Panc1 (cell line): Measurements from ENCODE around the gene CCDC80.

Experiments used
- POLR2AphosphoS5 ChIP-seq: IDR thresholded peaks from 2 replicates; pipeline ENCODE4 v1.6.1; 2012; ENCODE audit warnings: mild to moderate bottlenecking, low read depth, low read length, moderate library complexity
- SIN3A ChIP-seq: IDR thresholded peaks from 2 replicates; pipeline ENCODE4 v1.6.1; 2012; ENCODE audit warnings: low read depth, mild to moderate bottlenecking, low read length, moderate library complexity, borderline replicate concordance; ENCODE audit not compliant: insufficient read depth
- TF ChIP-seq, protein P1 (sequence below), 2 experiments: IDR thresholded peaks; 2 replicates each; pipeline ENCODE4 v1.6.1; 2011 to 2012; ENCODE audit warnings: low read depth in 2 of 2, control low read depth in 1 of 2, low read length in 1 of 2, mild to moderate bottlenecking in 1 of 2, moderate library complexity in 1 of 2; ENCODE audit not compliant: insufficient read depth in 1 of 2
- TF ChIP-seq, protein P2 (sequence below): fragments of 450-650 bp; IDR thresholded peaks from 2 replicates; pipeline ENCODE4 v1.5.1; 2017; ENCODE audit warnings: mild to moderate bottlenecking

DNA sequence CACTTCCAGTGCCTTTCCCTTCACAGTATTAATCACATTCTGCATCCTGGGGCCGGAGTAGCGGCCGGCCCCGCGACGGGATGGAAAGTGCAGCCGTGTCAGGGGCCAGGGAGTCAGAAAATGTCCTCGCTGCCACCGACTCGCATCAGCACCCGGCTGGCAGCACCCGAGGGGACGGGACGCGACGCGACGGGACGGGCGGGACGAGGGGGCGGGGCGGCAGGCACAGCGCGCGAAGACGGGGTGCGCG lies 79.5 kb downstream of the CCDC80 start:
- TF ChIP-seq, protein P1, sequence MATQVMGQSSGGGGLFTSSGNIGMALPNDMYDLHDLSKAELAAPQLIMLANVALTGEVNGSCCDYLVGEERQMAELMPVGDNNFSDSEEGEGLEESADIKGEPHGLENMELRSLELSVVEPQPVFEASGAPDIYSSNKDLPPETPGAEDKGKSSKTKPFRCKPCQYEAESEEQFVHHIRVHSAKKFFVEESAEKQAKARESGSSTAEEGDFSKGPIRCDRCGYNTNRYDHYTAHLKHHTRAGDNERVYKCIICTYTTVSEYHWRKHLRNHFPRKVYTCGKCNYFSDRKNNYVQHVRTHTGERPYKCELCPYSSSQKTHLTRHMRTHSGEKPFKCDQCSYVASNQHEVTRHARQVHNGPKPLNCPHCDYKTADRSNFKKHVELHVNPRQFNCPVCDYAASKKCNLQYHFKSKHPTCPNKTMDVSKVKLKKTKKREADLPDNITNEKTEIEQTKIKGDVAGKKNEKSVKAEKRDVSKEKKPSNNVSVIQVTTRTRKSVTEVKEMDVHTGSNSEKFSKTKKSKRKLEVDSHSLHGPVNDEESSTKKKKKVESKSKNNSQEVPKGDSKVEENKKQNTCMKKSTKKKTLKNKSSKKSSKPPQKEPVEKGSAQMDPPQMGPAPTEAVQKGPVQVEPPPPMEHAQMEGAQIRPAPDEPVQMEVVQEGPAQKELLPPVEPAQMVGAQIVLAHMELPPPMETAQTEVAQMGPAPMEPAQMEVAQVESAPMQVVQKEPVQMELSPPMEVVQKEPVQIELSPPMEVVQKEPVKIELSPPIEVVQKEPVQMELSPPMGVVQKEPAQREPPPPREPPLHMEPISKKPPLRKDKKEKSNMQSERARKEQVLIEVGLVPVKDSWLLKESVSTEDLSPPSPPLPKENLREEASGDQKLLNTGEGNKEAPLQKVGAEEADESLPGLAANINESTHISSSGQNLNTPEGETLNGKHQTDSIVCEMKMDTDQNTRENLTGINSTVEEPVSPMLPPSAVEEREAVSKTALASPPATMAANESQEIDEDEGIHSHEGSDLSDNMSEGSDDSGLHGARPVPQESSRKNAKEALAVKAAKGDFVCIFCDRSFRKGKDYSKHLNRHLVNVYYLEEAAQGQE (IDR thresholded peaks at IDR 0.05; ENCODE audit: insufficient read depth in 1 of 2, low read depth in 2 of 2, low read length in 1 of 2): no peak
- TF ChIP-seq, protein P2, sequence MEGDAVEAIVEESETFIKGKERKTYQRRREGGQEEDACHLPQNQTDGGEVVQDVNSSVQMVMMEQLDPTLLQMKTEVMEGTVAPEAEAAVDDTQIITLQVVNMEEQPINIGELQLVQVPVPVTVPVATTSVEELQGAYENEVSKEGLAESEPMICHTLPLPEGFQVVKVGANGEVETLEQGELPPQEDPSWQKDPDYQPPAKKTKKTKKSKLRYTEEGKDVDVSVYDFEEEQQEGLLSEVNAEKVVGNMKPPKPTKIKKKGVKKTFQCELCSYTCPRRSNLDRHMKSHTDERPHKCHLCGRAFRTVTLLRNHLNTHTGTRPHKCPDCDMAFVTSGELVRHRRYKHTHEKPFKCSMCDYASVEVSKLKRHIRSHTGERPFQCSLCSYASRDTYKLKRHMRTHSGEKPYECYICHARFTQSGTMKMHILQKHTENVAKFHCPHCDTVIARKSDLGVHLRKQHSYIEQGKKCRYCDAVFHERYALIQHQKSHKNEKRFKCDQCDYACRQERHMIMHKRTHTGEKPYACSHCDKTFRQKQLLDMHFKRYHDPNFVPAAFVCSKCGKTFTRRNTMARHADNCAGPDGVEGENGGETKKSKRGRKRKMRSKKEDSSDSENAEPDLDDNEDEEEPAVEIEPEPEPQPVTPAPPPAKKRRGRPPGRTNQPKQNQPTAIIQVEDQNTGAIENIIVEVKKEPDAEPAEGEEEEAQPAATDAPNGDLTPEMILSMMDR: no peak
- TF ChIP-seq POLR2AphosphoS5: no peak
- TF ChIP-seq SIN3A: no peak
